ENCODE data around the gene NTN5. TPM values are rescaled to one million over a fixed set of nuclear protein-coding genes. Genes with fewer than 3 reads are reported as not detected.

The NTN5 gene
- total and polyA plus RNA-seq, 2 experiments from 2014 or later: 0.52 to 0.94 TPM

DNA sequence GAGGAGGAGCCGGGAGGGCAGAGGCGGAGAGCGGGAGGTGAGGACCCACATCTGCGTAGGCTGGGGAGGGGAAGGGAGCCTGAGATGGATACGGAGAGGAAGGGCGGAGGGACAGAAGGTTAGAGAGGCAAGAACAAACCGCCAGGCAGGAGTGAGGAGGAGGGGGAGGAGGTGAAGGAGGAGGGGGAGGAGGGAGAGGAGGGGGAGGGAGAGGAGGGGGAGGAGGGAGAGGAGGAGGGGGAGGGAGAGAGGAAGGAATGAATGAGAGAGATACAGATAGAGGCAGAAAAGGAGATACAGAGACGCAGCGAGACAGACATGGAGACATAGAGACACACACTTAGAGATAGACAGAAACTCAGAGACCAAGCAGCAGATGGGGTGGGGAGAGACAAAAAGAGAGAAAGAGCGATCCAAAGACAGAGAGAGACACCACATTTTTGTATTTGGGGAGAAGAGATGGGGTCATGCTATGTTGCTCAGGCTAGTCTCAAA lies 26.0 kb downstream of the NTN5 start:
- DNase-seq (ENCODE audit: low spot score): peak; percentile 99
- Mint-ChIP-seq H3K27ac (no peak overlapping the region), H3K36me3 (ENCODE audit: low read depth) (peaks cover 11% of the 10 kb centered on the region), H3K27me3 (ENCODE audit: insufficient read depth, low read depth, poor library complexity) (peaks cover 16% of the 10 kb centered on the region), H3K4me3 (peak overlapping the region; percentile 63), H3K4me1 (peaks cover 10% of the 10 kb centered on the region), H3K9me3 (peaks cover 3% of the 10 kb centered on the region; the same call in 1 of the 3 replicates)
- H3K36me3 ChIP-seq (ENCODE audit: insufficient read depth): no peaks in the 10 kb centered on the region
- peak overlapping the region; percentile 75; the same call in 1 of the 2 replicates for H3K4me3 ChIP-seq
- no peak for ATAC-seq
- no peaks in the 10 kb centered on the region for H3K27me3 ChIP-seq (ENCODE audit: insufficient read depth)
- H3K79me2 ChIP-seq (replicated peaks; ENCODE audit: insufficient read depth): no peaks in the 10 kb centered on the region
- H3K4me1 ChIP-seq (ENCODE audit: insufficient read depth): peaks cover 5% of the 10 kb centered on the region; the same call in 1 of the 2 replicates
- peak overlapping the region; percentile 64 for H3K4me2 ChIP-seq
- TF ChIP-seq JUNB (IDR thresholded peaks at IDR 0.05; ENCODE audit: unreplicated experiment) (no peak), EZH2 (IDR thresholded peaks at IDR 0.05; ENCODE audit: low read depth, unreplicated experiment) (no peak), ZNF114 (CRISPR knock-in tag; IDR thresholded peaks at IDR 0.05) (no peak), EZH2phosphoT487 (IDR thresholded peaks at IDR 0.05; ENCODE audit: unreplicated experiment) (no peak), STAT1 (IDR thresholded peaks at IDR 0.05; ENCODE audit: unreplicated experiment) (no peak), CREB1 (CRISPR knock-in tag; IDR thresholded peaks at IDR 0.05; ENCODE audit: low read depth) (peak; percentile 63), POLR2AphosphoS5 (IDR thresholded peaks at IDR 0.05; ENCODE audit: low read depth) (no peak)
- TF ChIP-seq, protein P1, sequence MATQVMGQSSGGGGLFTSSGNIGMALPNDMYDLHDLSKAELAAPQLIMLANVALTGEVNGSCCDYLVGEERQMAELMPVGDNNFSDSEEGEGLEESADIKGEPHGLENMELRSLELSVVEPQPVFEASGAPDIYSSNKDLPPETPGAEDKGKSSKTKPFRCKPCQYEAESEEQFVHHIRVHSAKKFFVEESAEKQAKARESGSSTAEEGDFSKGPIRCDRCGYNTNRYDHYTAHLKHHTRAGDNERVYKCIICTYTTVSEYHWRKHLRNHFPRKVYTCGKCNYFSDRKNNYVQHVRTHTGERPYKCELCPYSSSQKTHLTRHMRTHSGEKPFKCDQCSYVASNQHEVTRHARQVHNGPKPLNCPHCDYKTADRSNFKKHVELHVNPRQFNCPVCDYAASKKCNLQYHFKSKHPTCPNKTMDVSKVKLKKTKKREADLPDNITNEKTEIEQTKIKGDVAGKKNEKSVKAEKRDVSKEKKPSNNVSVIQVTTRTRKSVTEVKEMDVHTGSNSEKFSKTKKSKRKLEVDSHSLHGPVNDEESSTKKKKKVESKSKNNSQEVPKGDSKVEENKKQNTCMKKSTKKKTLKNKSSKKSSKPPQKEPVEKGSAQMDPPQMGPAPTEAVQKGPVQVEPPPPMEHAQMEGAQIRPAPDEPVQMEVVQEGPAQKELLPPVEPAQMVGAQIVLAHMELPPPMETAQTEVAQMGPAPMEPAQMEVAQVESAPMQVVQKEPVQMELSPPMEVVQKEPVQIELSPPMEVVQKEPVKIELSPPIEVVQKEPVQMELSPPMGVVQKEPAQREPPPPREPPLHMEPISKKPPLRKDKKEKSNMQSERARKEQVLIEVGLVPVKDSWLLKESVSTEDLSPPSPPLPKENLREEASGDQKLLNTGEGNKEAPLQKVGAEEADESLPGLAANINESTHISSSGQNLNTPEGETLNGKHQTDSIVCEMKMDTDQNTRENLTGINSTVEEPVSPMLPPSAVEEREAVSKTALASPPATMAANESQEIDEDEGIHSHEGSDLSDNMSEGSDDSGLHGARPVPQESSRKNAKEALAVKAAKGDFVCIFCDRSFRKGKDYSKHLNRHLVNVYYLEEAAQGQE (IDR thresholded peaks at IDR 0.05; ENCODE audit: unreplicated experiment): no peak
- TF ChIP-seq, protein P2, sequence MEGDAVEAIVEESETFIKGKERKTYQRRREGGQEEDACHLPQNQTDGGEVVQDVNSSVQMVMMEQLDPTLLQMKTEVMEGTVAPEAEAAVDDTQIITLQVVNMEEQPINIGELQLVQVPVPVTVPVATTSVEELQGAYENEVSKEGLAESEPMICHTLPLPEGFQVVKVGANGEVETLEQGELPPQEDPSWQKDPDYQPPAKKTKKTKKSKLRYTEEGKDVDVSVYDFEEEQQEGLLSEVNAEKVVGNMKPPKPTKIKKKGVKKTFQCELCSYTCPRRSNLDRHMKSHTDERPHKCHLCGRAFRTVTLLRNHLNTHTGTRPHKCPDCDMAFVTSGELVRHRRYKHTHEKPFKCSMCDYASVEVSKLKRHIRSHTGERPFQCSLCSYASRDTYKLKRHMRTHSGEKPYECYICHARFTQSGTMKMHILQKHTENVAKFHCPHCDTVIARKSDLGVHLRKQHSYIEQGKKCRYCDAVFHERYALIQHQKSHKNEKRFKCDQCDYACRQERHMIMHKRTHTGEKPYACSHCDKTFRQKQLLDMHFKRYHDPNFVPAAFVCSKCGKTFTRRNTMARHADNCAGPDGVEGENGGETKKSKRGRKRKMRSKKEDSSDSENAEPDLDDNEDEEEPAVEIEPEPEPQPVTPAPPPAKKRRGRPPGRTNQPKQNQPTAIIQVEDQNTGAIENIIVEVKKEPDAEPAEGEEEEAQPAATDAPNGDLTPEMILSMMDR (conservative IDR thresholded peaks at IDR 0.05; ENCODE audit: low read depth in 2 of 2): no peak
- no peaks in the 10 kb centered on the region for H4K20me1 ChIP-seq (replicated peaks; ENCODE audit: insufficient read depth)
- 0 out of 2 replicates have a peak, but pooled peaks cover 13% of the 10 kb centered on the region for H3F3A ChIP-seq (replicated peaks; ENCODE audit: low read depth)
- H2AFZ ChIP-seq: no peak overlapping the region
- no peak overlapping the region for H3K27ac ChIP-seq (ENCODE audit: low read depth)
- no peaks in the 10 kb centered on the region for H3K9me2 ChIP-seq (ENCODE audit: insufficient read depth)
